Activated CD8-positive, alpha-beta T cell treated with anti-CD3 and anti-CD28 coated beads for 36 hours (primary cell): ENCODE data around the gene GSG1L2. TPM values are rescaled to one million over a fixed set of nuclear protein-coding genes. Genes with fewer than 3 reads are reported as not detected.

Source experiments
- ATAC-seq: fragments of 200-7000 bp; cut with Tn5 transposase; one replicate; pipeline ENCODE4 v1.10.0; 2021; ENCODE audit warnings: mild to moderate bottlenecking, moderate library complexity
- CTCF ChIA-PET: fragments of 350-600 bp; sonication (Branson Sonifier 250); formaldehyde crosslinking; loops from one replicate; lab custom pipeline; 2021; ENCODE audit warnings: antibody characterized with exemption; lab: Charles Lee
- POLR2A ChIA-PET: fragments of 350-600 bp; sonication (Branson Sonifier 250); formaldehyde crosslinking; loops from one replicate; lab custom pipeline; 2021; ENCODE audit warnings: antibody characterized with exemption; lab: Charles Lee
- DNase-seq: peaks from one replicate; pipeline ENCODE4 v3.0.0-alpha.2; 2020
- H3K27ac Mint-ChIP-seq: one replicate; pipeline ENCODE4 v1.8.0; 2021; ENCODE audit warnings: mild to moderate bottlenecking, mixed read lengths
- H3K27me3 Mint-ChIP-seq: one replicate; pipeline ENCODE4 v1.8.0; 2021; ENCODE audit warnings: mixed read lengths
- H3K36me3 Mint-ChIP-seq: one replicate; pipeline ENCODE4 v1.8.0; 2021; ENCODE audit warnings: low read depth, mixed read lengths
- H3K4me1 Mint-ChIP-seq: one replicate; pipeline ENCODE4 v1.8.0; 2021; ENCODE audit warnings: low read depth, mixed read lengths
- H3K4me3 Mint-ChIP-seq: one replicate; pipeline ENCODE4 v1.8.0; 2021; ENCODE audit warnings: mild to moderate bottlenecking, moderate library complexity, mixed read lengths
- H3K9me3 Mint-ChIP-seq: one replicate; pipeline ENCODE4 v1.8.0; 2021; ENCODE audit warnings: mixed read lengths
- intact Hi-C: fragments of 100-400 bp; cut with micrococcal nuclease; formaldehyde crosslinking; loops from one replicate; pipeline ENCODE4 v1.10.0; 2022
- total RNA-seq, 2 experiments: library from RNA; stranded (reverse); gene quantifications; one replicate each; pipeline ENCODE4 v1.2.3, GENCODE V29; 2021
- TF ChIP-seq, protein P1 (sequence below): fragments of 200-600 bp; IDR thresholded peaks from one replicate; pipeline ENCODE4 v1.8.0; 2022; ENCODE audit warnings: antibody characterized with exemption, mild to moderate bottlenecking

Gene GSG1L2
- not detected for total RNA-seq

DNA sequence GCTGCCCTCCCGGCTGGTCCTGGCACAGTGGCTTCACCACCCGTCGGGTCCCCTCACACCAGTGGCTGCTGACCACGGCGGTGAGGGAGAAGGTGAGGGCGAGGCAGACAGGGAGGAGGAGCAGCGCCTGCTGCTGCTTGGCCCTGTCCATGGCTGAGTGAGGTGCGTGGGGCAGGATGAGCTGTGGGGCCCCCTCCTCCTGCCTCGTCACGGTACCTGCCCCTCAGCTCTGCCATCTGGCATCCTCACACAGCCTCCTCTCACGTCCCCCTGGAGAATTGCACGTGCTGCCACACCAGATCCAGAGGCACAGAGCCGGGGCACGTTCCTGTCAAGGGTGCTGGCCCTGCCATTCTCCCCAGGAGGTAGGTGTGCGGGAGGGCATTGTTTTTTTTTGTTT, at the start of gene GSG1L2:
GSG1L2 (minus strand) TSS at position 159 of the 400 bp plus-strand sequence; CDS start at position 151, 8 bp downstream.
- Mint-ChIP-seq H3K36me3 (no peaks in the 10 kb centered on the region), H3K27me3 (peaks cover 6% of the 10 kb centered on the region), H3K4me3 (no peak within 1 kb of the TSS), H3K9me3 (no peaks in the 10 kb centered on the region), H3K27ac (no peak within 1 kb of the TSS), H3K4me1 (no peaks in the 10 kb centered on the region)
- intact Hi-C loops: no loop called here
- DNase-seq (no peak), ATAC-seq (no peak)
- CTCF ChIA-PET: no interaction called here
- POLR2A ChIA-PET: no interaction called here
- TF ChIP-seq, protein P1, sequence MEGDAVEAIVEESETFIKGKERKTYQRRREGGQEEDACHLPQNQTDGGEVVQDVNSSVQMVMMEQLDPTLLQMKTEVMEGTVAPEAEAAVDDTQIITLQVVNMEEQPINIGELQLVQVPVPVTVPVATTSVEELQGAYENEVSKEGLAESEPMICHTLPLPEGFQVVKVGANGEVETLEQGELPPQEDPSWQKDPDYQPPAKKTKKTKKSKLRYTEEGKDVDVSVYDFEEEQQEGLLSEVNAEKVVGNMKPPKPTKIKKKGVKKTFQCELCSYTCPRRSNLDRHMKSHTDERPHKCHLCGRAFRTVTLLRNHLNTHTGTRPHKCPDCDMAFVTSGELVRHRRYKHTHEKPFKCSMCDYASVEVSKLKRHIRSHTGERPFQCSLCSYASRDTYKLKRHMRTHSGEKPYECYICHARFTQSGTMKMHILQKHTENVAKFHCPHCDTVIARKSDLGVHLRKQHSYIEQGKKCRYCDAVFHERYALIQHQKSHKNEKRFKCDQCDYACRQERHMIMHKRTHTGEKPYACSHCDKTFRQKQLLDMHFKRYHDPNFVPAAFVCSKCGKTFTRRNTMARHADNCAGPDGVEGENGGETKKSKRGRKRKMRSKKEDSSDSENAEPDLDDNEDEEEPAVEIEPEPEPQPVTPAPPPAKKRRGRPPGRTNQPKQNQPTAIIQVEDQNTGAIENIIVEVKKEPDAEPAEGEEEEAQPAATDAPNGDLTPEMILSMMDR: no peak

DNA sequence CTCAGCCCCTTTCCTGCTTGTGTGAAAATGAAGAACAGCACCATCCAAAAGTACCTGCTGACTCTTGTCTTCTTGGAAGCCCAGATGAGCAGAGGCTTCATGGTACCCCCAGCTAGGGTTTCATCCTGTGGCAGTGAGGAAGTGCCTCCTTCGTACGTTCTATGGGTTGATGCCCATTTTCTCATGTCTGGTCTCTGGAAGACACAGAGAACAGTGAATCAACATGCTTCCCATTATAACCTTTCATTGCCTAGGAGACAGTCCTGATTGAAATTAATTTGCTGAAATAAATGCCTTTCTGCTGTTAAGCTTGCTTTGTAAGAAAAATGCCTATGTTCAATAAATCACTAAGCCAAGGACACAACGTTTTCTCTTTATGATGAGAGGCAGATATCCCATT, 46.7 kb upstream of the GSG1L2 start:
- no peaks in the 10 kb centered on the region for H3K9me3 Mint-ChIP-seq
- H3K4me1 Mint-ChIP-seq: no peaks in the 10 kb centered on the region
- DNase-seq (no peak), ATAC-seq (no peak)
- TF ChIP-seq, protein P1: no peak
- intact Hi-C loops: no loop called here
- H3K27me3 Mint-ChIP-seq: peaks cover 8% of the 10 kb centered on the region
- ChIA-PET POLR2A (no interaction called here), CTCF (no interaction called here)
- H3K36me3 Mint-ChIP-seq: no peaks in the 10 kb centered on the region
- H3K27ac Mint-ChIP-seq: no peak overlapping the region
- no peak overlapping the region for H3K4me3 Mint-ChIP-seq

DNA sequence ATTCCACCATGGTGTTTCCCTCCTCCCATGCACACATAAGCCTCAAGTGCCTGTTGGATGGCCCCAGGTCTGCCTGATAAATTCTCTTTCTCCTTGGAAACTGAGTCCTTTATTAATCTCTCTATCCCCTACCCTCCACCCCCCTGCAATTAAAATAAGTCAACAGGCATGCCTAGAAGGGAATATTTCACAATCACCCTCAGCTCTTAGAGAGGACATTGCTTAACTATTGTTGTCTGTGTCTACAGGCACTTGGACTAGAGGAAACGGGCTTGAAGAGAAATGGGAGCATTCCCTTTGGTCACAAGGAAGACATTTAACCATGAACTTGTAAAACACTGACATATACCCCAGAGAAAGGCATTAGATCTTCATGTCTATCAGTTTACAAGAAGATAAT, 43.7 kb upstream of the GSG1L2 start:
- POLR2A ChIA-PET: no interaction called here
- no peak overlapping the region for H3K4me3 Mint-ChIP-seq
- intact Hi-C loops: no loop called here
- CTCF ChIA-PET: interaction anchor here (0.6 kb wide), 1 partner anchor 111 kb away, joined by 3 read pairs; no protein-coding TSS in a partner anchor
- H3K9me3 Mint-ChIP-seq: peaks cover 11% of the 10 kb centered on the region
- peaks cover 5% of the 10 kb centered on the region for H3K27me3 Mint-ChIP-seq
- H3K4me1 Mint-ChIP-seq: no peaks in the 10 kb centered on the region
- no peaks in the 10 kb centered on the region for H3K36me3 Mint-ChIP-seq
- ATAC-seq (no peak), DNase-seq (no peak)
- H3K27ac Mint-ChIP-seq: no peak overlapping the region
- TF ChIP-seq, protein P1: no peak

DNA sequence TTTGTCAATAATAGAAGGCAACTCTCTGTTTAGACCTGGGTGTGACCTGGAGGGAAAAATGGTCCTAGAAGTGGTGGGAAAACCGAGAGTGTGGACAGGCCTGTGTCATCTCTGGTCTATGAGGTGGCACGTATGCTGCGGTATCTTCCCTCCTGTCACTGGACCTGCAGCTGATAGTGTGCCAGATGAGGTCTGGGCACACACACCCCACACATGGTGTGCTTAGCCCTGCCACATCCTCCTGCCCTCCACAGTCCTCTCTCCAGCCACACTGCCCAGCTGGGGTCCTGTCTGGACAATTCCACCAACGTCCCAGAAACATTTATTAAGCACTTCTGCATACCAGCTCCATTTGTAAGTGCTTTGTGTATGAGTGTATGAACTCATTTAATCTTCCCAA, 41.1 kb upstream of the GSG1L2 start:
- H3K27me3 Mint-ChIP-seq: peaks cover 4% of the 10 kb centered on the region
- CTCF ChIA-PET: no interaction called here
- no peak overlapping the region for H3K4me3 Mint-ChIP-seq
- DNase-seq (no peak), ATAC-seq (no peak)
- no peaks in the 10 kb centered on the region for H3K4me1 Mint-ChIP-seq
- POLR2A ChIA-PET: no interaction called here
- no peak overlapping the region for H3K27ac Mint-ChIP-seq
- H3K9me3 Mint-ChIP-seq: peaks cover 19% of the 10 kb centered on the region
- TF ChIP-seq, protein P1: no peak
- intact Hi-C loops: no loop called here
- H3K36me3 Mint-ChIP-seq: no peaks in the 10 kb centered on the region

DNA sequence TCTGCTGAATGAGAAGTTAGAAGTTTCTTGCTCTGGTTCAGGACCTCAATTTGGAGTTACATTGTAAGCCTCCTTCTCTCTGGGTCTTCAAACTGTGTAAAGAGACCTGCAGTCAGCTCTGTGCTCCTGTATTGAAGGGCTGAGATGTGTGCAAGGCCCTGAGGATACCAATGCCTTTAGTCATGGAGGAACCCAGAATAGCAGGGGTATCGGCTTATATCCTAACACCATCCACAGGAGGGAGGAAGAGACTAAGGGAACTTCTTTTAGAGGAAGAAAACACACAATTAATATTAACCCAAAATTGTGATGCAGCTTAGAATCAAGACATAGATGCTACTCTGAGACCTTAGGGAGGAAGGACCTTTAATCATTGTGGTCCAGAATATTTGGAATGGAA, 40.3 kb upstream of the GSG1L2 start:
- TF ChIP-seq, protein P1: no peak
- ChIA-PET POLR2A (no interaction called here), CTCF (no interaction called here)
- Mint-ChIP-seq H3K36me3 (no peaks in the 10 kb centered on the region), H3K4me1 (no peaks in the 10 kb centered on the region), H3K27ac (no peak overlapping the region), H3K4me3 (no peak overlapping the region), H3K27me3 (peaks cover 4% of the 10 kb centered on the region), H3K9me3 (peaks cover 19% of the 10 kb centered on the region)
- intact Hi-C loops: no loop called here
- no peak for DNase-seq
- no peak for ATAC-seq
